COLO668 (cell line): ENCODE measurements around the gene TMOD1.
A peak's percentile ranks its signal among the peaks of the same experiment; 100 is the strongest.

Source experiments
- DNase-seq: peaks from one replicate; lab custom pipeline; 2025; ENCODE audit not compliant: unreplicated experiment; lab: John Stamatoyannopoulos, UW

Gene TMOD1

DNA sequence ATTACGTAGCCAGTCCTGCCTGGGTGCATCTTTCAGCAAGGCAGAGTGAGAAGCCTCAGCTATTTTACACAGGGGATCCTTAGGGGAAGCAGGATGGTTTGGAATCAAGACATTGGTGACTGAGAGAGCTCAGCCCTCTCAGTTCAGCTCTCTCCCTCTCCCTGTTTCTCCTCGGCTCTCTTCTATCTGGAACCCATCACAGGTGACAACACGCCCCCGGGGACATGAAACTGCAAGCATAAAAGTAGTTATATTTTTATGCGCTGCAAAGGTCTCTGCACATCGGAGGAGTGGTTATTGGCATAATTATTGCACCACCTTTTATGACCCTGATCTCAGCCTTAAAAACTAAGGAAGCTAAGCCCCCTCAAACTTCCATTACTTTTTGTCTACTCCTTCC is 14.2 kb downstream of the TMOD1 start:
- DNase-seq: no peak

DNA sequence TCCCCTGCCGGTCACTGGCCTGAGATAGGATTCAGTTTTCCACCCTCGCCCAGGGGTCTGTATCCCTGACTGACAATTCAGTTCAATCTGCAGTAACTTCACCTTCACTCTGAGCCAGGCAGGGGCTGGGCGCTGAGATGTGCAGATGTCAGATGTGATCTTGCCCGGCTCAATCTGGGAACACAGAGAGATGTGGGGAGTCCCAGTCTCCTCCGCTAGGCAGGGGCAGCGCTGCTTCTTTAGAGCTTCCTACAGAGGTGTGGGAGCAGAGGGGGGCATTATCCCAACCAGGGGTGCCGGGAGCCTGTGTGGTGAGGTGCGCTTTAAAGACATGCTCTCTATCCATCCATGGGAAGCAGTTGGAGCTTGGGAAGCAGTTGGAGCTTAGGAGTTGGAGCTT is 14.6 kb downstream of the TMOD1 start:
- no peak for DNase-seq

DNA sequence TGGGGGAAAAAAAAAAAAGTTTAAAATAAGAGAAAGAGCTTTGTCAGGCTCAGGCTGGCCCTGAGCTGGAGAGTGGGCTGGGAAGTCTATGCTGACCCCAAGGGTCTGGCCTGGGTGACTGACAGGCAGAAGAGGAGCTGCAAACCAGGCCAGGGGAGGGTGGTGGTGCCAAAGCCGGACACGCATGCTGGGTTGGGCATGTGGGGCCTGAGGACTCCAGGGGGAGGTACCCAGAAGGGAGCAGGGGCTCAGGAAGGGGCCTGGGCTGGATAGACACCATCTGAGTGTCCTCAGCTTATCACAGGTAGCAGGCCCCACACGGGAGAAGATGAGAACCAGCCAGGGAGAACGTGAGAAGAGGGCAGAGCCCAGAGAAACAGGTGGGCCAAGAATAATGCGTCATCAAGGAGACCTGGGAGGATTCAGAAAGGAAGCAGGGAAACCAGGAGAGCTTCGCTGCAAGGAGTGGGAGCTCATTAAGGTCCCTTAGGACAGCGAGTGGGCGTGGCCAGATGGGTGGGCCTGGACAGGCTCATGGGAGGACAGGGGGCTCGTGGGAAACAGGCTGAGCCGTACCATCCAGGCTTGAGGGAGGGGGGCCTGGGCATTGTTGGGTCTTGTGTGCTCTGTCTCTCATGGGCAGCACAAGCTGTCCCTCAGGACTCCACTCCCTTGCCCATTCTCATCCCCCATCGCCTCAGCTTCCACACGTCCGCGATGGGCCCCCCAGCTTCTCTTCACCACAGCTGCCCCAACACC is 16.0 kb downstream of the TMOD1 start:
- no peak for DNase-seq

DNA sequence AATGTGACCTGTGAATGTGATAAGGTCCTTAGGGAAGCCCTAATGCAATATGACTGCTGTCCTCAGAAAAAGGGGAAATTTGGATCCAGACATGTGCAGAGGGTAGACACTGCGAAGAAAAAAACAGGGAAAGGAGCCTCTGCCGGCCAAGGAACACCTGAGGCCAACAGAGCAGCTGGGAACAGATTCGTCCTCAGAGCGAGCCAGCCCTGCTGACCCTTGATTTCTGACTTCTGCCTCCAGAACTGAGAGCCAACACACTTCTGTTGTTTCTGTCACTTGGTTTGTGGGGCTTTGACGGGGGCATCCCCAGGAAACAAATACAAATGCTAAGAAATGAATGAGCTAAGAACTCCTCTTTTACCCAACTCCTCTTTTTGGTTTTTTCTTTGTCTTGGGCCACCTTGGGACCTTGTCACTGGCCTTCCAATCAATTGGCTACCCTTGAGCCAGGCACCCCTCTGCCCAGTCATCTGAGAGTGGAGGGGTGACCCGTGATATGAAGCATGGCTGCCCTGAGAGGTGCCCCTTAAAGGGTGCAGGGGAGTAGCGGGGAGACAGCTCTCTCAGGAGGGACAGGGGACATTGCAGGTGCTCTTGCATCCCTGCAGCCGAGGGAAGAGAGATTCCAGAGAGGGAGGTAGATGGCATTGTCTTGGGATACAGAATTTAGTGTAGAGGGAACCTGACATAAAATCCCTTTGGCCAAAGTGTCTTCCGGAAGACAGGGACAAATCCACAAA is 16.9 kb downstream of the TMOD1 start:
- DNase-seq: no peak

DNA sequence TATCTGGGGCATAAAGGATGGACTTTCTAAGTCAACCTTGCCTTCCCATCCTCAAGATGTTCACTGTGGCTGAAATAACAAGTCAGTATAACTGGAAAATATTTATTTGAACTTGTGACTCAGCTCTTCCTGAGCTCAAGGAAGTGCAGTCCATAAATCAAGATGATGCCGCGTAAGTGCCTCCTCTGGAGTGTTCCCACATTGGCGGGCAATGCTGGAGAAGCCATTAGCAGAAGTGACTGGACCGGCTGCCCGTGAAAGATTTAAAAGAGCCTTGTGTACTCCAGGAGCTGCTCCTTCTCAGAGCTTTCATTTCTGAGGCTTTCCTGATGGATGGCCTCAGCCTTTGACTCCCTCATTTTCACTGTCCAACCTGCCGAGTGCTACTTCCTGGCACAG is 17.4 kb downstream of the TMOD1 start:
- DNase-seq: peak; percentile 31

DNA sequence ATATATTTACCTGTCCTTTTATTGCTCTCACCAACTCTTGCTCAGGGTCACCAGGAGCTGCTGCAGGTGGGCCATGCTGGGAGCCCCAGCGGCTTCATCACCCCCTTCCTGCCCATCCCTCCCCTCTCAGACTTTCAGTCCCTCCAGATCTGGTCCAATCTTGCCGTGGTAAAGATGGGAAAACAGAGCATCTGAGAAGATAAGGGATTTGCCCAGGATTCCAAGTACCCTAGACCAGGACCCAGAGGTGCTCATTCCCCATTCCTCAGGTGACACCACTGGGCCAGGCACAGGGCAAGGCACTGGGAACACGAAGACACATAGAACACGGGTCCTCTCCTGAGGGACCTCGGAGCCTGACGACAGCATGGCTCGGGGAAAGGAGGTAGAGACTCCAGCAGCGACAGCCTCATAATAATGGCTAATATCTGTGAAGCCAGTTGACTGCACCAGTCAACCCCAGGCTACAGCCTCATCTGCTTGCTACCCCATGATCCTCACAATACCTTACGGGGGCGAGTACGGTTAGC is 18.0 kb downstream of the TMOD1 start:
- no peak for DNase-seq

DNA sequence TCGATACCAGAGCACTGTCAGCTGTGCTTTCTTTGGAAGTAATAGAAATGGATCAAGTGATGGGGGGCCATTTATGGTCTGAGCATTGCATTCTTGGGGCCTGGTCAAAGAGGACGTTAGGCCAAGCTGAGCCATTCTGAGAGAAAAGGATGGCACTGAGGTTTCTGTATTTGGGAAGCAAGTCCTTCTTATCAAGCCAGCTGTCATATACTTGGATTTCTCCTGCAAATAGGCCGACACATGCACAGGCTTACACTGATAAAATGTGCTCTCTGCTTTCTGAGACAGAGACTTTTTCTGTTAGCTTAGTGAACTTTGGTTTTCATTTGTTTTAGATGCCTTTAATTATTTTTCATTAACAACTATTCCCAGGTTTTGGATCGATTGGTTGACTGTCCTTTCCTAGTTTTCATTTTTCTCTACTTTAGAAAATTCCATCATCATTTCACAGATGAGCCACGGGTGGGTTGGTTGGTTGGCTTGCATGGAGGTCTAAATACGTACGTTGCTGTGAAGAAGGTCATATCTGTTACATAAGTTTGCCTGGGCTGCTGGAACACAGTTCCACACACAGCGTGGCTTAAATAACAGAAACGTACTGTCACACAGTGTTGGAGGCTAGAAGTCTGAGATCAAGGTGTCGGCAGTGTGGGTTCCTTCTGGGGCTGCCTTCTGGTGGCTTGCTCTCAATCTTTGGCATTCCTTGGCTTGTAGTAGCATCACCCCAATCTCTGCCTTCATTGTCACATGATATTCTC is 20.3 kb downstream of the TMOD1 start:
- DNase-seq: no peak

DNA sequence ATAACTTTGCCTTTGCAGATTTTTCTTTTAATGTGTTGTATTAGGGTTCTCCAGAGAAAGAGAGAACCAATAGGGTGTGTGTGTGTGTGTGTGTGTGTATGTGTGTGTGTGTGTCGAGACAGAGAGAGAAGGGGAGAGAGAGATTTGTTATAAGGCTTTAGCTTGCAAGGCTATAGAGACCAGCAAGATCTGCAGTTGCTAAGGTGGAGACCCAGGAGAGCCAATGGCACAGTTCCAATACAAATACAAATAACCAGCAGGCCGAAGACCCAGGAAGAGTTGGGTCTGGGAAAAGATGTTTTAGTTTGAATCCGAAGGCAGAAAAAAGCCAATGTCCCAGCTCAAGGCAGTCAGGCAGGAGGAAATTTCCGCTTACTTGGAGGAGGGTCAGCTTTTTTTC is 23.0 kb downstream of the TMOD1 start:
- no peak for DNase-seq

DNA sequence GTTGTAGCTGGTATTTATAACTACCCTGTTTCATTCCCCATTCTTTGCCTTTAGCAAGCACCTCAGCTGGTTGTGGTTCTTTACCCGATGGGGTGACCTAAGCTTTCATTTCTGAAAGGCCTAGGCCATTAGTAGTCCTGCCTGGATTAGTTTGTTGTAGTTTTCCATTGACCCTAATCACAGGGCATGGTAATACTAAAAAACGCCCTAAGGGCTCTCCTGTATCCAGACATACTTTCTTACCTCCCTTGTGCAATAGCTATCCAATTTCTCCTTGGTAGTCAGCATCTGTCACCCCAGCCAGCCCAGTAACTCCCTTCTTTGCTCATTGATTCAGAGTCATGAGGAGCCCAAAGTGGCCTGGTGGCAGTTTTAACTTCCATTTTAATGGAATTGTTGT is 24.0 kb downstream of the TMOD1 start:
- no peak for DNase-seq

DNA sequence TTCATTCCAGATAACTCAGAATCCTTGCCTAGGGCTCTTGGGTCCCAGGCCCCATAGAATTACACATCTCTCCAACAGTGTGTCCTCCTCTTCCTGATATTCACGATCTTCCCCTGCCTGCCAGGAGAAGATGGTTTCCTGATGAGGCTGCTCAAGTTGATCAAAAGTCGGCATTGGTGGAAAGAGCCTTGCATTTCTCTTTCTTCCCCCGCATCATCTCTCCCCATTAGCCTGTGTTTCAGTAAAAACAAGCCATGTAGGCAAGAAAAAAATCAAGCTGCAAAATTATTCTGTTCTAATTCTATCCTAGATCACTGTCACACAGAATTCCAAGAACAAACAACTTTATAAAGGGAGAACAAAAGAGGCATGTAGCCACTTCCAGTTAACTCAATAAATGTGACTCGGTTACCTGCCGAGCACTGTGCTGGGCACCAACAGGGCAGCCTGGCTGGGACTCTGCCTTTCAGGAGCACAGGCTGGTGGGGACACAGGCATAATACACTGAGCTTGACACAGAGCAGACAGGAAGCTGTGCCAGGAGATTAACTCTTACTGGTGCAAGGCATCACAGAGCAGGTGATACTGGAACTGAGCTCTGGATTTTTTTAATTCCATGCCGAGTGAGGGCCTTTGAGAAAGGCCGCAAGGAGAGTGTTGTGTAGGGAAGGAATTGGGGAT is 25.6 kb downstream of the TMOD1 start:
- DNase-seq: no peak

DNA sequence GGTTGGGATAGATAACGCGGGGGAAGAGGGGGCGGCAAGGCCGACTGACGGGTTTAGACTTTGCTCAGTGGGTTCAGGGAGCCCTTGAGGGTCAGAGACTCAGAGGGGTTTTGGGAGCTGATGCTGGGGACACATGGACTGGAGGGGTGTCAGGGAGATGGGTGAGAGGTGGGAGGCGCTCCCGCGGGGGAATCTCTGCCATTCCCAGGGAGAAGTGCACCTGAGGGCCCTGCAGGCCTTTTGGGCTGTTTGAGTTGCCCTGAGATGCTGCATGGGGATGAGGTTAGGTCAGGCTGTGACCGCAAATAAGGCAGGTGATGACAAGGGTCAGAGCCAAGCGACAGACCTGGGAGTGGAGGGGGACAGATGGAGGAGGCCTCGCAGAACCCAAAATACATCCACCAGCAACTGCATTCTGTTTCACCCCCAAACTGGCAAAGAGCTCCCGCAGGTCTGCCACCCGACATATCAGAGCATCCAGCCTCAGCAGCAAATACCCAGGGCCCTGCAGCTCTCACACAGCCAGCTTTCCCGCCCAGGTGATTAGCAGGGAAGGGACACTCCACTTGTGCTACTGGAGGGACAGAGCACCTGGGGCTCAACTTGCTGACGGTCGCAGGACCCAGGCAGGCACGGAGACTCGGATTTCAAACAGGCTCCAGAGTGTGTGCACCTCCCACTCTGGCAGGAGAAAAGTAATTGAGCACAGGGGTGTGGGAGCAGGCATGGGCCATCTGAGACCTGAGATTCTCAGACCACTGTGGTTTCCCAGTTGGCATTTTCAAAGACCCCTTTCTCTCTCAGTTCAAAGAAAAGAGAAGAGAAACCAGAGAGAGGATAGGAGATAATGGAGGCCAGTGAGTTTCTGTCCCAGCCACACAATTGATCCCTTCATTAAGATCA is 26.4 kb downstream of the TMOD1 start:
- no peak for DNase-seq

DNA sequence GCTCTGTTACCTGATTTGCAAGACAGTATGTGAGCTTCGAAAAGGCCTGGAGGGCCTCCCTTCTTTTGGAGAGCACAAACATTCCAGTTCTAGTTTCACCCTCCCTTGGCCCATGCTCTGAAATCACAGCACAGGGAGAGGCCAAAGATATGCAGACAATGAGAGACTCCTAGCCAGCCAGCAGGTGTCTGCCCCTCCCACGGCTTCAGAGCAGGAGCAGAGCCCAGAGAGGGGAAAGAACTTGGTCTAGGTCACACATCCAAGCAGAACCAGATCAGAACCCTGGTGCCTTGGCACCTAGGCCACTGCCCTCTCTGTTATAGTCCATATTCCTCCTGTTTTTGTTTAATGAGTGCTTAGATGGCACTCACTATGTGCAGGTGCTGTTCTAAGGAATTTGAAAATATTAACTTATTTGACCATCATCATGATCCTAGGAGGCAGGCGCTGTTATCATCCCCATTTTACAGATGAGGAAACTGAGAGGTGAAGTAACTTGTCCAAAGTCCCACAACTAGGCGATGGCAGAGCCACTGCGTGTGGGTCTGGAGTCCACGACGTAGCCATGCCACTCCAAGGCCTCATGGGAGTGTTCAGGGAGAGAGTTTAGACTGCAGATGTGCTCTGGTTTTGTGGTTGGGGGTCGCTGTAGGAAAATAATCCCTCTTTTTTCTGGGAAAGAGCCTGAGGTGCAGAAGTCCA is 27.2 kb downstream of the TMOD1 start:
- DNase-seq: no peak

DNA sequence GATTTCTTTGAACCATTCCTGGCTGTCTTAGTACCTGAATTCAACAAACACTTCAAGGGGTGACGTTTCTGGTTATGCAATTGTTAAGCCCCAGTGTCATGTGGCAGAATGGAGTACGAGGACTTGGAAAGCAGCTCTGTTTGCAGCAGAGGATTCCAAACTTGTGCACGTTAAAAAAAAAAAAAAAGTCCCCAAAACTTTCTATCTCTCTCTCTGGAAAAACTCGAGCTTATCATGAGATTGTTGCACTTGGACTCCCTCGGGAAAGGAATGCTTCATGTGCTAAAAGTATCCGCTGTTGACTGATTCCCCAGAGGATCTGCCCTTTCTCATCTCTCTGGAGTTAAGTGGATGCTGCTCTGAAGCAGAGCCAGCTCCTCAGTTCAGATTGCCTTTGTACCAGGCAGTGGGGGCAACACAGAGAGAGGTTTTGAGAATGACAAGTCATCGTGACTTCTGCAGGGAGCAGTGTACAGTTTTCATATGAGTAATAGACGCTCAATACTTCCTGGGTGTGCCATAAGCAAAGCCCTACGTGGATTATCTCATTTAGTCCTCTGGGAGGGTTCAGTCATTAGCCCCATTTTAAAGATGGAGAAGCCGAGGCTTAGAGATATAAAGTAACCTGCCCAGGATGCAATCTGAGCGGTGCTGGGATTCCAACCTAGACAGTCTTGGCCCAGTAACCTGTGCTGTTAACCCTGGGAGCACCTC is 28.1 kb downstream of the TMOD1 start:
- no peak for DNase-seq

DNA sequence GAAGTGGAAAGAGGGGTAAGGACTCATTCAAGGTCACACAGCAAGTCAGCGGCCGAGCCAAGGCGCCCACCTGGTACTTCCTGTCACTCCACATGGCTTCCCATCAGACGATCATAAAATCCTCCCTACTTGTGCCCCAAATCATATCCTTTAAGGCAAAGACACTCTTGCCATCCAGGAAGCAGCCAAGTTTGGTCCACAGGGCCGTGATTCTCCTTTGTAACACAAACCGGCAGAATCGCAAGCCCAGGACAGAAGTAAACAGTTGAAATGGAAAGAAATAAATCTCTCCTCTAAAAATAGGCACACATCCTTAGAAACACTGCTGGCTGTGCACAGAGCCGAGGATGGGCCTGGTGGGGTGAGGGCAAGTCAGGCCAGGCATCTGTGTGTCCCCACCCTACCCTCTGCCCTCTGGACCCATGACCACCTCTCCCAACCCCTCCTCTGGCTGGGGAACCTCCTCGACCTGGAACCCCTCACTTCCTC is 30.5 kb downstream of the TMOD1 start:
- no peak for DNase-seq

DNA sequence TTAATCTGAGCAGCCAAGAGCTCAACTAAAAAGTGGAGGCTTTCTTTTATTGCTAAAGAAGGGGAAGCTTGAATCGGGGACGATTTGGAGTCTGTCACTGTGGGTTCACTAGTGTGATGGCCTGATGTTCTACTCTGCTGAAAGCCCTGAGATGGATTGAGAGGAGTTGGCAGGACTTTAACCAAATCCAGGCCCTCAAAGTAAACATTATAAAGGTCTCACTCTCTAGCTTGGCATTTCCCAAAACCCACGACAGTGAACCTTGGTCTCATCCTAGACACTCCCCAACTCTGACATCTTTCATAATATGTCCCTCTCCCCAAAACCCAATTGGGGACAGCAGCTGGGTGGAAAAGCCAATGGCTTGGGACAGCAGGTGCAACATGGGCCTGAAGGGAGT is 32.7 kb downstream of the TMOD1 start:
- no peak for DNase-seq

DNA sequence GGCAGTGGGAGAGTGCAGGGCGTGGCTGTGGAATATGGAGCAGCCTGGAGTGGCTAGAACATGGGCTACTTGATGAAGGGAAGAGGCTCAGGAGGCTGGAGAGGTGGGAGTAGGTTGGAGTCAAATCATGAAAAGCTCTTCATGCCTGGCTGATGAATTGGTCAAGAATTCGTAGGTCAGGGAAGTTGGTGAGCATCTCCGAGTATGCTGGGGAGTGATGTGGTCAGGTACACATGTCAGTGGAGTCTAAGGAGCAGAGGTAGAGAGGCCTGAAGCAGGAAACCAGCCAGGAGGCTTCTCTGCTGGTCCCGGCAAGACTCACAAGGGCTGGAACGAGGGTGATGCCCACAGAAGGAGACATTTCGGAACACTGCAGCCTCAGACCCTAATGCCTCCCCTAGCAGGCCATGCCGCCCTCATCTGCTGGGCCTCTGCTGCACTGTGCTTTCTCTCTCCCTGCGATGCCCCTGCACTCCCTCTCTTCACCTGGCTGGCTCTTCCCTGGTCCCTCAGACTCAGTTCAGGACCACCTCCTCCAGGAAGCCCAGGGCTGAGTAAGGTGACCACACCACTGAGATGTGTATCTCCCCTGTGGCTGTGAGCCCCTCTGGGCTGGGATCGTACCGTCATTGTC is 33.6 kb downstream of the TMOD1 start:
- DNase-seq: no peak

DNA sequence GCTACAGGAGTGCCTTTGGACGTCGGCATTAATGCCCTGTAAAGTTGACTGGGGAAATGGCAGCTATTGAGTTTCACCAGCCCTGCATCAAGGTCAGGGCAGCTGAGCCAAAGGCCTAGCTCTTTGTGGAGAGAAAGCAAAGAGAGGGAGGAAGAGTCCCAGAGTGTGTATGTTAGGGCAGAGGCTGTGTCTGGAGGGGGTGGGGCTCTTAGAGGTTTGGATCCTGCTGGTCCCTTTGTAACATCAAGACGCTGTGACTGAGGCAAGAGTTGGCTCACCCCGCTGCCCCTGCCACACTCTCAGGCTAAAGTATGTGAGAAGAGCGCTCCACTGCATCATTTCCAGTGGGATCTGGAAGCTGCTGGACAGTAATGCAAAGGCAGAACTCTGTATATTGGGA is 34.3 kb downstream of the TMOD1 start:
- no peak for DNase-seq

DNA sequence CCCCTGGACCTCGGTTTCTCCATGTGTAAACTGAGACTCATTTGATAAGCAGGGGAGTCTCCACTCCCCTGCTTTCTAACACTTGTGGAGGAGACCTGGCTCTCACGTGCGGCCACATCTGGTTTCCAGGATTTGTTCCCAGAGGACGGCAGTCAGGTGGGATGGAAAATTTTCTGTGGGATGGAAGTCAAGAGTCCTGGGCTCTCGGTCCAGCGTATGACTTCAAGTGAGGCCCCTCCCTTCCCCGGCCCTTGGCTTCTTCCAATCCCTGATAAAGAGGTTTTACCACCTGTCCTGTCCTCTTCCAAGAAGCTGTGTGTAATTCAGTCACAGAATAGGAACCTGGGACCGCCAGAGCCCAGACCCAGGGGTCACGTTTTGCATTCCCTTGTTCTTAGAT is 35.0 kb downstream of the TMOD1 start:
- DNase-seq: no peak
